HEK293 (cell line): ENCODE data around the gene POMC.
A peak's percentile ranks its signal among the peaks of the same experiment; 100 is the strongest.

ENCODE experiments used
- CTCF ChIA-PET: fragments of 350-600 bp; formaldehyde crosslinking; extraction: SDS; loops from one replicate; lab custom pipeline; 2021; ENCODE audit warnings: antibody characterized with exemption; lab: Yijun Ruan, JAX
- POLR2A ChIA-PET: fragments of 300-600 bp; formaldehyde crosslinking; extraction: SDS; loops from one replicate; lab custom pipeline; 2020; ENCODE audit warnings: antibody characterized with exemption, inconsistent platforms; lab: Yijun Ruan, JAX
- H3K27ac ChIP-seq: fragments of 200-500 bp; sonication (Bioruptor generic); 2 replicates; pipeline ENCODE4 v1.5.1; 2014; ENCODE audit warnings: low read depth, low read length, control low read depth, inconsistent platforms; ENCODE audit errors: extremely low read depth
- H3K36me3 ChIP-seq, 2 experiments: fragments of 200-500 bp in 1 of 2; sonication (Bioruptor generic) in 1 of 2; 1 replicate in 1 of 2; 2 replicates in 1 of 2; pipeline ENCODE4 v1.5.1; 2014 to 2017; ENCODE audit warnings: inconsistent platforms in 2 of 2, low read length in 2 of 2; ENCODE audit not compliant: control insufficient read depth in 2 of 2, insufficient read depth in 1 of 2
- H3K4me1 ChIP-seq: fragments of 200-500 bp; sonication (Bioruptor generic); 2 replicates; pipeline ENCODE4 v1.5.1; 2014; ENCODE audit warnings: mild to moderate bottlenecking, low read length, inconsistent platforms; ENCODE audit not compliant: control insufficient read depth, insufficient read depth
- H3K4me3 ChIP-seq: 2 replicates; pipeline ENCODE4 v1.5.1; 2011; ENCODE audit warnings: low read depth, mild to moderate bottlenecking, control low read depth, low read length, moderate library complexity
- H3K9me3 ChIP-seq: fragments of 200-500 bp; sonication (Bioruptor generic); 2 replicates; pipeline ENCODE4 v1.5.1; 2014; ENCODE audit warnings: low read depth, low read length, inconsistent platforms; ENCODE audit not compliant: control insufficient read depth, insufficient read depth
- IKZF3 ChIP-seq: fragments of 450-650 bp; IDR thresholded peaks from 2 replicates; pipeline ENCODE4 v1.5.0; 2018; ENCODE audit warnings: missing biosample characterization, mild to moderate bottlenecking, missing genetic modification characterization, moderate library complexity
- SP2 ChIP-seq: fragments of 450-650 bp; formaldehyde crosslinking; IDR thresholded peaks from 2 replicates; pipeline ENCODE4 v1.5.1; 2016; ENCODE audit warnings: missing biosample characterization, missing genetic modification characterization
- SP3 ChIP-seq: fragments of 450-650 bp; formaldehyde crosslinking; IDR thresholded peaks from 2 replicates; pipeline ENCODE4 v1.5.1; 2016; ENCODE audit warnings: missing biosample characterization, missing genetic modification characterization
- TCF7L2 ChIP-seq: IDR thresholded peaks from 2 replicates; pipeline ENCODE4 v1.6.1; 2011; ENCODE audit warnings: low read depth, mild to moderate bottlenecking, inconsistent platforms, low read length, moderate library complexity, borderline replicate concordance
- ZBTB21 ChIP-seq: fragments of 450-650 bp; formaldehyde crosslinking; IDR thresholded peaks from 2 replicates; pipeline ENCODE4 v1.5.1; 2017; ENCODE audit warnings: missing biosample characterization, missing genetic modification characterization
- ZFHX2 ChIP-seq: fragments of 450-650 bp; formaldehyde crosslinking; conservative IDR thresholded peaks from 2 replicates; pipeline ENCODE4 v1.5.1; 2016; ENCODE audit warnings: missing biosample characterization, missing genetic modification characterization
- ZFP41 ChIP-seq: fragments of 450-650 bp; formaldehyde crosslinking; IDR thresholded peaks from 2 replicates; pipeline ENCODE4 v1.5.1; 2016; ENCODE audit warnings: missing biosample characterization, missing genetic modification characterization, borderline replicate concordance
- ZNF138 ChIP-seq: fragments of 450-650 bp; formaldehyde crosslinking; IDR thresholded peaks from 2 replicates; pipeline ENCODE4 v1.5.1; 2016; ENCODE audit warnings: missing biosample characterization, missing genetic modification characterization, borderline replicate concordance
- ZNF175 ChIP-seq: fragments of 450-650 bp; formaldehyde crosslinking; IDR thresholded peaks from 2 replicates; pipeline ENCODE4 v1.5.1; 2016; ENCODE audit warnings: missing biosample characterization, missing genetic modification characterization
- ZNF324 ChIP-seq: fragments of 450-650 bp; formaldehyde crosslinking; IDR thresholded peaks from 2 replicates; pipeline ENCODE4 v1.5.1; 2016; ENCODE audit warnings: missing biosample characterization, missing genetic modification characterization
- ZNF341 ChIP-seq: fragments of 450-650 bp; formaldehyde crosslinking; IDR thresholded peaks from 2 replicates; pipeline ENCODE4; 2016; ENCODE audit warnings: low read depth, missing biosample characterization, missing genetic modification characterization
- ZNF433 ChIP-seq: fragments of 450-650 bp; formaldehyde crosslinking; IDR thresholded peaks from 2 replicates; pipeline ENCODE4 v1.5.1; 2016; ENCODE audit warnings: missing biosample characterization, missing genetic modification characterization, low read depth
- ZNF549 ChIP-seq: fragments of 450-650 bp; IDR thresholded peaks from 2 replicates; pipeline ENCODE4 v1.5.1; 2018; ENCODE audit warnings: missing biosample characterization, missing genetic modification characterization, mild to moderate bottlenecking, inconsistent platforms, moderate library complexity
- ZNF747 ChIP-seq: fragments of 450-650 bp; formaldehyde crosslinking; IDR thresholded peaks from 2 replicates; pipeline ENCODE4 v1.5.1; 2016; ENCODE audit warnings: missing biosample characterization, missing genetic modification characterization
- TF ChIP-seq, protein P1 (sequence below): fragments of 450-650 bp; formaldehyde crosslinking; IDR thresholded peaks from 2 replicates; pipeline ENCODE4 v1.5.1; 2016; ENCODE audit warnings: missing biosample characterization, missing genetic modification characterization
- TF ChIP-seq, protein P2 (sequence below): fragments of 450-650 bp; formaldehyde crosslinking; IDR thresholded peaks from 2 replicates; pipeline ENCODE4 v1.5.1; 2016; ENCODE audit warnings: missing biosample characterization, missing genetic modification characterization
- TF ChIP-seq, protein P3 (sequence below): fragments of 450-650 bp; formaldehyde crosslinking; IDR thresholded peaks from 2 replicates; pipeline ENCODE4 v1.5.1; 2016; ENCODE audit warnings: missing biosample characterization, missing genetic modification characterization, borderline replicate concordance

POMC gene

DNA sequence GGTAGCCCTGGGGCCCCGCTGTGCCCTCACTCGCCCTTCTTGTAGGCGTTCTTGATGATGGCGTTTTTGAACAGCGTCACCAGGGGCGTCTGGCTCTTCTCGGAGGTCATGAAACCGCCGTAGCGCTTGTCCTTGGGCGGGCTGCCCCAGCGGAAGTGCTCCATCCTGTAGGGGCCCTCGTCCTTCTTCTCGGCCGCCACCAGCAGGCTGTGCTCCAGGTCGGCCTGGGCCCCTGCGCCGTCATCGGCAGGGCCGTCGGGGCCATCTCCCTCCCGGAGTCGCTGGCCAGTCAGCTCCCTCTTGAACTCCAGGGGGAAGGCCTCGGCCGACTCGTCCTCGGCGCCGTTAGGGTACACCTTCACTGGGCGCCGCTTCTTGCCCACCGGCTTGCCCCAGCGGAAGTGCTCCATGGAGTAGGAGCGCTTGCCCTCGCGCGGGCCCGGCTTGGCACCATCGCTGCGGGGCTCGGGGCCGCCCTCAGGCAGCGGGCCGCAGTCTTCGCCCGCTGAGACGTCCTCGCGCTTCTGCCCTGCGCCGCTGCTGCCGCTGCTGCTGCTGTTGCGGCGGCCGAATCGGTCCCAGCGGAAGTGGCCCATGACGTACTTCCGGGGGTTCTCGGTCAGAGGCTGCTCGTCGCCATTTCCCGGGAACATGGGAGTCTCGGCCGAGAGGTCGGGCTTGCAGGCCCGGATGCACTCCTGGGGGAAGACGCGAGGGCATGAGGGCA, 7.2 kb downstream of the POMC start:
- CTCF ChIA-PET: no interaction called here
- Histone ChIP-seq H3K4me3 (no peak overlapping the region), H3K36me3 (no peaks in the 10 kb centered on the region), H3K27ac (no peak overlapping the region), H3K9me3 (no peaks in the 10 kb centered on the region), H3K4me1 (no peaks in the 10 kb centered on the region)
- TF ChIP-seq ZNF138 (no peak), ZBTB21 (tag by site-specific recombination) (no peak), ZNF433 (no peak), ZNF341 (no peak), ZNF324 (tag by site-specific recombination) (no peak), ZNF175 (no peak)
- TF ChIP-seq, protein P1, sequence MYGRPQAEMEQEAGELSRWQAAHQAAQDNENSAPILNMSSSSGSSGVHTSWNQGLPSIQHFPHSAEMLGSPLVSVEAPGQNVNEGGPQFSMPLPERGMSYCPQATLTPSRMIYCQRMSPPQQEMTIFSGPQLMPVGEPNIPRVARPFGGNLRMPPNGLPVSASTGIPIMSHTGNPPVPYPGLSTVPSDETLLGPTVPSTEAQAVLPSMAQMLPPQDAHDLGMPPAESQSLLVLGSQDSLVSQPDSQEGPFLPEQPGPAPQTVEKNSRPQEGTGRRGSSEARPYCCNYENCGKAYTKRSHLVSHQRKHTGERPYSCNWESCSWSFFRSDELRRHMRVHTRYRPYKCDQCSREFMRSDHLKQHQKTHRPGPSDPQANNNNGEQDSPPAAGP (tag by site-specific recombination): no peak
- POLR2A ChIA-PET: no interaction called here

DNA sequence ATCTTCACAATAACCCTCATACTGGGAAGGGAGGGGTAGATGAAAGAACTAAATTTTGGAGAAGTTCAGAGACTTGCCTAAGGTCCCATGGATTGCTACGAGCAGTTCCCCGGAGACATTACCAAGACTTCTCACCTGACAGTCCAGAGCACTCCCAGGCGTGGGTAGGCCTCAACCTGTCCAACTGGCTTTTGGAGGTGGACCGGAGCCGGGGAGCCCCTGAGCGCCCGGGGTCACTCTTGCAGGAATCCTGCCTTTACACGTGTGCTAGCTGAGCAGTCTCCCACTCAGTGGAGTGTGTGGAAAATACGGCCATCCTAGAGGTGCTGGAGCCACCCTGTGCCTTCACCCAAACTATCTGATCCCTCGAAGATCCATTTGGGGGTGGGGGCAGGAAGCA, 8.0 kb downstream of the POMC start:
- Histone ChIP-seq H3K4me3 (no peak overlapping the region), H3K27ac (no peak overlapping the region), H3K9me3 (no peaks in the 10 kb centered on the region), H3K36me3 (no peaks in the 10 kb centered on the region), H3K4me1 (no peaks in the 10 kb centered on the region)
- TF ChIP-seq SP2 (tag by site-specific recombination): no peak
- no peak for TF ChIP-seq TCF7L2
- no peak for TF ChIP-seq ZNF341
- TF ChIP-seq ZFHX2 (tag by site-specific recombination): no peak
- TF ChIP-seq IKZF3 (tag by site-specific recombination): no peak
- TF ChIP-seq, protein P2, sequence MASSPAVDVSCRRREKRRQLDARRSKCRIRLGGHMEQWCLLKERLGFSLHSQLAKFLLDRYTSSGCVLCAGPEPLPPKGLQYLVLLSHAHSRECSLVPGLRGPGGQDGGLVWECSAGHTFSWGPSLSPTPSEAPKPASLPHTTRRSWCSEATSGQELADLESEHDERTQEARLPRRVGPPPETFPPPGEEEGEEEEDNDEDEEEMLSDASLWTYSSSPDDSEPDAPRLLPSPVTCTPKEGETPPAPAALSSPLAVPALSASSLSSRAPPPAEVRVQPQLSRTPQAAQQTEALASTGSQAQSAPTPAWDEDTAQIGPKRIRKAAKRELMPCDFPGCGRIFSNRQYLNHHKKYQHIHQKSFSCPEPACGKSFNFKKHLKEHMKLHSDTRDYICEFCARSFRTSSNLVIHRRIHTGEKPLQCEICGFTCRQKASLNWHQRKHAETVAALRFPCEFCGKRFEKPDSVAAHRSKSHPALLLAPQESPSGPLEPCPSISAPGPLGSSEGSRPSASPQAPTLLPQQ (tag by site-specific recombination): no peak
- no peak for TF ChIP-seq ZFP41 (tag by site-specific recombination)
- CTCF ChIA-PET: interaction anchor here (0.9 kb wide), 1 partner anchor 12 kb away, joined by 3 read pairs; no protein-coding TSS in a partner anchor
- POLR2A ChIA-PET: no interaction called here

DNA sequence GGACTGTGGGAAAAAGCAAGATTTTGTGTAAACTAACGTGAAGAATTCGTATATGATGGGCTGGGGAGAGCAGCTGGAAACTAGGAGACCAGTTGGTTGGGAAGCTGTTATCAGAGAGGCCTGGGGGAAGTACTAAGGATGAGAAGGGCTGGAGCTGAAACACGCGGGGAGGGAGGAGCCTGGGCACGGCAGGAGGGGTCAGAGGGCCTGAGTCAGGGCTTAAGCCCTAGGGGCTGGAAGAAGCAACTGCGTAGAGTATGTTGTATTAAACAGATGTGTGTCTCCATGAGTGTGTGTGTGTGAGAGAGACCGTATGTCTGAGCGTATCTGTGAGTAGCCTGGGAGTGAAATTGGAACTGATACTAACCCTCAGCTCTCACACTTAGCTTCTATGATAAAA, 8.4 kb downstream of the POMC start:
- no peaks in the 10 kb centered on the region for H3K36me3 ChIP-seq
- no peak overlapping the region for H3K27ac ChIP-seq
- CTCF ChIA-PET: interaction anchor here (0.9 kb wide), 1 partner anchor 12 kb away, joined by 3 read pairs; no protein-coding TSS in a partner anchor
- POLR2A ChIA-PET: no interaction called here
- TF ChIP-seq ZNF549 (tag by site-specific recombination) (no peak), ZNF341 (peak; percentile 59)
- H3K4me1 ChIP-seq: no peaks in the 10 kb centered on the region
- H3K4me3 ChIP-seq: no peak overlapping the region
- H3K9me3 ChIP-seq: no peaks in the 10 kb centered on the region

DNA sequence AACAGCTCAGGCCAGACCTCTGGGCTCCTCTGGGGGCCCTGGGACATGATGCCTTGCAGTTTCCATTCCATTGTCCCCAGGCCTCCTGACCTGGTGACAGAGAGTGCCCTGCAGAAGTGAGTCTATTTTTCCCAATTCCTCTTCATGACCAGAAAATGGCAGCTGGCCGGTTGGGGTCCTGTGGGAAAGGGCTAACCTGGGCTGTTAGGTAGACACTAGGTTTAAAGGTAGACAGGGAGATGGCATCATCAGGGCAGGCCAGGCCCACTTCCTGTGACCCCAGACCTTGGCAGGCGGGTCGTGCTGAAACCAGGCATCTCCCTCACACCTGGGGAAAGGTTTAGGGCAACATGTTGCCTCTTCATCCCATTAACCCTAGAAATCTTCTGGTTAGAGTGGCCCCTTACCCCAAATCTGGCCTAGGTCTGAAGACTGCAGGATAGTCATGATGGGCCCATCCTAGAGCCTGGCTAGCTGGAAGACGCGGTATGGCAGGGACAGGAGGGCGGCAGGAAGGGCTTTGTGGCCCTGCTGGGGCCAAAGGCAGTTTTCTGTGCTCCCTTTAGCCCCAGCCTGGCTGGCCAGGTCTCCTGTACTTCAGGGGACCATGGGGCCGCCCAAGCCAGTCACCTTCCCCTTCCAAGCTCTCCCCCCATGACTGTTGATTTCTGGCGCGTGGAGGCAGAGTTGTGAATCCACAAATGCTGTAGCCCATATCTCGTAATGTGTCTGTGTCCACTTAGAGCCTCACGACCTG, 10.1 kb downstream of the POMC start:
- Histone ChIP-seq H3K36me3 (no peaks in the 10 kb centered on the region), H3K4me3 (no peak overlapping the region), H3K4me1 (no peaks in the 10 kb centered on the region), H3K27ac (no peak overlapping the region), H3K9me3 (no peaks in the 10 kb centered on the region)
- ChIA-PET POLR2A (no interaction called here), CTCF (interaction anchor here (0.7 kb wide), 1 partner anchor 180 kb away, joined by 3 read pairs; no protein-coding TSS in a partner anchor)
- no peak for TF ChIP-seq SP3 (tag by site-specific recombination)
- TF ChIP-seq, protein P3, sequence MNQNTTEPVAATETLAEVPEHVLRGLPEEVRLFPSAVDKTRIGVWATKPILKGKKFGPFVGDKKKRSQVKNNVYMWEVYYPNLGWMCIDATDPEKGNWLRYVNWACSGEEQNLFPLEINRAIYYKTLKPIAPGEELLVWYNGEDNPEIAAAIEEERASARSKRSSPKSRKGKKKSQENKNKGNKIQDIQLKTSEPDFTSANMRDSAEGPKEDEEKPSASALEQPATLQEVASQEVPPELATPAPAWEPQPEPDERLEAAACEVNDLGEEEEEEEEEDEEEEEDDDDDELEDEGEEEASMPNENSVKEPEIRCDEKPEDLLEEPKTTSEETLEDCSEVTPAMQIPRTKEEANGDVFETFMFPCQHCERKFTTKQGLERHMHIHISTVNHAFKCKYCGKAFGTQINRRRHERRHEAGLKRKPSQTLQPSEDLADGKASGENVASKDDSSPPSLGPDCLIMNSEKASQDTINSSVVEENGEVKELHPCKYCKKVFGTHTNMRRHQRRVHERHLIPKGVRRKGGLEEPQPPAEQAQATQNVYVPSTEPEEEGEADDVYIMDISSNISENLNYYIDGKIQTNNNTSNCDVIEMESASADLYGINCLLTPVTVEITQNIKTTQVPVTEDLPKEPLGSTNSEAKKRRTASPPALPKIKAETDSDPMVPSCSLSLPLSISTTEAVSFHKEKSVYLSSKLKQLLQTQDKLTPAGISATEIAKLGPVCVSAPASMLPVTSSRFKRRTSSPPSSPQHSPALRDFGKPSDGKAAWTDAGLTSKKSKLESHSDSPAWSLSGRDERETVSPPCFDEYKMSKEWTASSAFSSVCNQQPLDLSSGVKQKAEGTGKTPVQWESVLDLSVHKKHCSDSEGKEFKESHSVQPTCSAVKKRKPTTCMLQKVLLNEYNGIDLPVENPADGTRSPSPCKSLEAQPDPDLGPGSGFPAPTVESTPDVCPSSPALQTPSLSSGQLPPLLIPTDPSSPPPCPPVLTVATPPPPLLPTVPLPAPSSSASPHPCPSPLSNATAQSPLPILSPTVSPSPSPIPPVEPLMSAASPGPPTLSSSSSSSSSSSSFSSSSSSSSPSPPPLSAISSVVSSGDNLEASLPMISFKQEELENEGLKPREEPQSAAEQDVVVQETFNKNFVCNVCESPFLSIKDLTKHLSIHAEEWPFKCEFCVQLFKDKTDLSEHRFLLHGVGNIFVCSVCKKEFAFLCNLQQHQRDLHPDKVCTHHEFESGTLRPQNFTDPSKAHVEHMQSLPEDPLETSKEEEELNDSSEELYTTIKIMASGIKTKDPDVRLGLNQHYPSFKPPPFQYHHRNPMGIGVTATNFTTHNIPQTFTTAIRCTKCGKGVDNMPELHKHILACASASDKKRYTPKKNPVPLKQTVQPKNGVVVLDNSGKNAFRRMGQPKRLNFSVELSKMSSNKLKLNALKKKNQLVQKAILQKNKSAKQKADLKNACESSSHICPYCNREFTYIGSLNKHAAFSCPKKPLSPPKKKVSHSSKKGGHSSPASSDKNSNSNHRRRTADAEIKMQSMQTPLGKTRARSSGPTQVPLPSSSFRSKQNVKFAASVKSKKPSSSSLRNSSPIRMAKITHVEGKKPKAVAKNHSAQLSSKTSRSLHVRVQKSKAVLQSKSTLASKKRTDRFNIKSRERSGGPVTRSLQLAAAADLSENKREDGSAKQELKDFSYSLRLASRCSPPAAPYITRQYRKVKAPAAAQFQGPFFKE (tag by site-specific recombination): no peak
- TF ChIP-seq ZNF747 (tag by site-specific recombination): no peak
